GF-D8 (cell line): ENCODE results near the gene PLEKHN1.

Experiments used
- DNase-seq: peaks from one replicate; lab custom pipeline; 2025; lab: John Stamatoyannopoulos, UW

The PLEKHN1 gene

DNA sequence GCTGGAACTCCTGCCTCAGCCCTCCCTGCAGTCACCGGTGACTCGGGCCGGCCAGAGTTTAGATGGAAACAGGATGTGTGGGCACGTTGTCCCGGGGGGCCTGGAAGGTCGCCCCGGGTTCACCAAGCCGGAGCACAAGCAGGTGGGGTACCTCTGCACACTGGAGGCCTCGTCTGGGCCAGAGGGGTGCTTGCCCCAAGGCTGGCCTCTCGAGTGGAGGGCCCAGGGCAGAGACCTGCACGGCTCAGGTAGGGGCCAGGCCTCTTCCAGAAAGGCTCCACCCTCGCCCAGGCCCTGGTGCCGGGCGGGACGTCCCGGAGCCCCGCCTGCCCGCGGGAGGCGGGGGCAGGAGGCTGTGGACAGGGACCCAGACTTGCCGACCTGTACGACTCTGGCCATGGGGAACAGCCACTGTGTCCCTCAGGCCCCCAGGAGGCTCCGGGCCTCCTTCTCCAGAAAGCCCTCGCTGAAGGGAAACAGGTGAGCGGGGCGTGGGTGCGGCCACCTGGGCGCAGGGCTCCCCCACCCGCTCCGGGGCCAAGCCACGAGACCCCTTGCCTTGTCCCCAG is at the start of gene PLEKHN1:
TSS of gene PLEKHN1 (plus strand) at position 348 of the 569 bp plus-strand sequence. CDS start at position 398, 50 bp downstream.
- no peak for DNase-seq

DNA sequence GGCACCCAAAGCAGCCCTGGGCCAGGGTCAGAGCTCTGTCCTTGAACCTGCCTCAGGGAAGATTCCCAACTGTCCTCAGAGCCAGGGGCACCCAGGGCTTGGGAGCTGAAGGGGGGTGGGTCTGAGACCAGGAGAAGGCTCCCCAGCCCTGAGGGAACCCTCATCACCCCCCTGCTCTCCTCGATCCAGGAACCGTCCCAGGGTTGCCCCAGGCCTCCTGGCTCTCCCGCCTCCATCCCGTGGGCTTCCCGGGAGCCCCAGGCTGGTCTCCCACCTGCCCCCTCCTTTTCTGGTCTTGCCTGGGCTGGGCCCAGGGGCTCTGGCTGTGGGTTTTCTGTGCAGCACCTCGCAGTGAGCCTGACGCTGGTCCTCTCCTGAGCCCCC is 49.2 kb upstream of the PLEKHN1 start:
- DNase-seq: no peak

- no peak for DNase-seq
Measured at GRCh38 chr1:917466-918091, 48.7 kb upstream of the PLEKHN1 start.

DNA sequence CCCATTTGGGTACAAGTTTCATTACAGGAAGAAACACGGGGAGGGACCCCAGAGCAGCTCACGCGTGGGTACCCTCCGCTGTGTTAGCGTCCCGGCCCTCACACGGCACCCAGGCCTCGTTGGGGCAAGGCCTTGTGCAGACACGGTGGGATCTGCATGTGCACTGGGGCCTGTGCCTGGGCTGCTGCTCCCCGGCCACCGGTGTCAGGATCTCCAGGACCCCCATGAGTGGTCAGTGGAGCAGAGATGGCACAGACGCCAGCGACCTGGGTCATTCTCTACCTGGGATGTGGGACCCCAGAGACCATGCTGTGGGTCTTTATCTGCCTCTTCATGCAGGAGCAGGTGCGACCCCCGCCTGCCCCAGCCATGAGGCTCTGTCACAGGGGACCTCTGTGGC is 47.9 kb upstream of the PLEKHN1 start:
- DNase-seq: no peak

DNA sequence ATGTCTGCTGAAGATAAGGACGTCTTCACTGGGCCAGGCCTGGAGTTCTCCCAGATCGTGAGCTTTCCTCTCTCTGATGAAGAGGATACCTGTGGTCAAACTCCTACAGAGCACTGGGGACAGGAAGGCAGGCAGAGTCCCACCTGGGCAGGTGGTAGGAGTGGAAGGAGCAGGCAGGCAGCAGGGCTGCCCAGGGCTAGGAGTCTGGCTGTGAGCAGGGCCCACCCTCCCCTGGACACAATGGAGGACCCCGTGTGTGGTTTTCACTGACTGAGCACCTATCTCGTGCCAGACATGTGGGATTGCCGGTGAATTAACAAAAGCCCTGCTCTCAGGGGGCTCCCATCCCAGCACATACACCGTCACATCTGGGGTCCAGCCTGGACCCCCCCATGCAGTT is 47.4 kb upstream of the PLEKHN1 start:
- no peak for DNase-seq

DNA sequence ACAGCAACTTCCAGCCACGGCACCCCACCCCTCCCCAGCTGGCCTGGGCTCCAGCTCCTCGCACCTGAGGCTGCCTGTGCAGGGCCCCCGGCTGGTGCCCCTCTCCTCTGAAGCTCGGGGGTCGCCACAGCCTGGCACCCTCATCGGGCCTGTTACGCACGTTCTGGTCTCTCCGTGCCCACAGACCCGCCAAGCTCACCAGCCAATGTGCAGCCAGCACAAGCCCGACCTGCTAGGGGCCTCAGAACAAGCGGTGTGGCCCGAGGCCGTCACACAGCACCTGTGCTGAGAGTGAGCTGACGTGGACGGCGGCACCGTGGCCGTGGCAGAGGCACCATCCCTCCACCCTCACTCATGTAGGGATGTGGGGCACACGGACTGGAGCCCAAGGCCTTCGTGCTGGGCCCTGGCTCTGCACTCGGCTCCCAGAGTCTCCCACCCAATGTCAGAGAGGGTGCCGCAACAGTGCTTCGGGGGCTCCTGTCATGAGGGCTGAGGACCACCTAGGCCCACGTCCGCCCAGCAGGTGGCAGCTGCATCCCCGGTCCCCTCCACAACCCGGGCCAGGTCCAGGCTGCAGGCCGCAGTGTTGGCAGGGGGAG is 46.9 kb upstream of the PLEKHN1 start:
- no peak for DNase-seq

- DNase-seq: no peak
Measured at GRCh38 chr1:920010-920409, 46.3 kb upstream of the PLEKHN1 start.

GRCh38 chr1:920521-920920 is 45.8 kb upstream of the PLEKHN1 start:
- no peak for DNase-seq

DNA sequence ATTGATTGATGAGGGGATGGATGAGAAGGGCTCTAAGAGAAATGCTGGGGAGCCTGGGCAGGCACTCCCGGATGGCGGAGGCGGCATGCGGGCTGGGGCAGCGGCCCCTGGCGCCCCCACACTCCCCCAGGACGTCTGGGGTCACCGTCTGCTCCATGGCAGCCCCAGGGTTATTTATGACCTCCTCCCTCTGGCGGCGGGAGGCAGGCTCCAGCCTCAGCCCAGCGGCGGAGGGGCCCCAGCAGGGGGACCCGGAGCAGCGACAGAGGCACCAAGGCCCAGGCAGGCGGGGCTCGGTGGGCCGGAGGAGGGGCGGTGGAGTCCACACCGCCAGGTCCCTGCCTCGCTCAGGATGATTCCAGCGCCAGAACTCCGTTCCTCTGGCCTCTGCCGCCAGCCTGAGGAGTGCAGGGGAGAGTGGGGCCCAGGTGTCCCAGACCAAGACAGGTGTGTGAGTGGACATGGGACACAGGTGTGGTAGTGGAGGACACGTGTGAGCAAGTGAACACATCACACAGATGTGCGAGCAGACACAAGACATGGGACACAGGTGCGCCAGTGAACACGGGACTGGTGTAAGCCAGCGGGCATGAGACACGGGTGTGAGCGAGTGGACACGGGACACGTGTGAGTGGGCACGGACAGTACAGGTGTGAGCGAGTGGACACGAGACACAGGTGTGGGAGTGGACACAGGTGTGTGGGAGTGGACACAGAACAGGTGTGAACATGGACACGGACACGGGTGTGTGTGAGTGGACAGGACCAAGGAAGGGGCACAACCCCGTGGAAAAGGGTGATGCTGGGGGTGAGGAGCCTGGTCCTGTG is 45.1 kb upstream of the PLEKHN1 start:
- no peak for DNase-seq

GRCh38 chr1:923131-923990 is 42.9 kb upstream of the PLEKHN1 start, which contains the start of gene SAMD11:
Gene SAMD11 (plus strand): TSS chr1:923923. CDS start chr1:924432, 509 bp downstream.
- DNase-seq: peak; percentile 25

DNA sequence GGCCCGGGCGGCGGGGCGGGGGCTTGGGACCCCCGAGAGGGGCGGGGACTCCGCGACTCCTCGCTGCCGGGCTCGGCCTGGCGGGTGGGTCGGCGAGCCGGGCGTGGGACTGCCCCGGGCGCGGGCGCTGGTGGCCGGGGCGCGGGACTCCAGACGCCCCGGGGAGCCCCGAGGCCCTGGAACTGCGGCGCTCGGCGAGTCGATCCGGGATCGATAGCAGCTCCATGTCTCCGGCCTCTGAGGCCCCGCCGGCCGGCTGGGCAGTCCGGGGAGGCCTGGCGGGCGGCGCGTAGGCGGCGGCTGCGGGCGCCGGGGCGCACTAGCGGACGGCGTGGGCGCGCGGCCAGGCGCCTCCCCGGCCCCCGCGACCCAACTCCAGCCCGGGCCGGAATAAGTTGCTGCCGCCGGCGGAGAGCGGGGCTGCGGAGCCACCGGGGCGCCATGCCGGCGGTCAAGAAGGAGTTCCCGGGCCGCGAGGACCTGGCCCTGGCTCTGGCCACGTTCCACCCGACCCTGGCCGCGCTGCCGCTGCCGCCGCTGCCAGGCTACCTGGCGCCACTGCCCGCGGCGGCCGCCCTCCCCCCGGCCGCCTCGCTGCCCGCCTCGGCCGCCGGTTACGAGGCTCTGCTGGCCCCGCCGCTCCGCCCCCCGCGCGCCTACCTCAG is 42.2 kb upstream of the PLEKHN1 start:
- no peak for DNase-seq

GRCh38 chr1:924656-925560 is 41.4 kb upstream of the PLEKHN1 start:
- no peak for DNase-seq

DNA sequence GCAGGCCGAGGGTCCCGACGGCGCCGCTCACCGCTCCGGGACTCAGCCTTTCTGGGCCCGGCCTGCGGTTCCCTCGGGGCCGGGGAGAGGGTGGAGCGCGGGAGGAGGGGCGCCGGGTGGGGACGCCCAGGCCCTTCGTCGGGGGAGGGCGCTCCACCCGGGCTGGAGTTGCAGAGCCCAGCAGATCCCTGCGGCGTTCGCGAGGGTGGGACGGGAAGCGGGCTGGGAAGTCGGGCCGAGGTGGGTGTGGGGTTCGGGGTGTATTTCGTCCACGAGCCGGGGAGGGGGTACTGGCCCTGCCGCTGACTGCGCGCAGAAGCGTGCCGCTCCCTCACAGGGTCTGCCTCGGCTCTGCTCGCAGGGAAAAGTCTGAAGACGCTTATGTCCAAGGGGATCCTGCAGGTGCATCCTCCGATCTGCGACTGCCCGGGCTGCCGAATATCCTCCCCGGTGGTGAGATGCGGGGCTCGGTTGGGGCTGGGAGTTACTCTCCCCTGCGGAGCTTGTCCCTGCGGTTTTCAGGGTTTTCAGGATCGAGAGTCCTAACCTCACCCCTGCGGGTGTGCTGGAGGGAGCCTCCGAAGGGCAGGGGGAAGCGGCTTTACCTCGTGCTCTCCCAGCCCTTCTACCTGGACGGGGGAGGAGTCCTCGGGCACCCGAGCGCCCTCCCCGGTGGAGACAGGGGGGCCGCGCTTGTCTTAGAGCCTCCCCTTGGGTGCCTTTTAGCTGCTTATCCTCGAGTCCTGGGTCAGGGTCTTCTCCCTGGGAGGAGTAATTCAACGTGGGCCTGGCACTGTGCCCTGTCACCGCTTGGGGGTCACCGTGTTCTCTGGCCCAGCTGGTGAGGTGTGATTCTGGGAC is 40.5 kb upstream of the PLEKHN1 start:
- DNase-seq: no peak

DNA sequence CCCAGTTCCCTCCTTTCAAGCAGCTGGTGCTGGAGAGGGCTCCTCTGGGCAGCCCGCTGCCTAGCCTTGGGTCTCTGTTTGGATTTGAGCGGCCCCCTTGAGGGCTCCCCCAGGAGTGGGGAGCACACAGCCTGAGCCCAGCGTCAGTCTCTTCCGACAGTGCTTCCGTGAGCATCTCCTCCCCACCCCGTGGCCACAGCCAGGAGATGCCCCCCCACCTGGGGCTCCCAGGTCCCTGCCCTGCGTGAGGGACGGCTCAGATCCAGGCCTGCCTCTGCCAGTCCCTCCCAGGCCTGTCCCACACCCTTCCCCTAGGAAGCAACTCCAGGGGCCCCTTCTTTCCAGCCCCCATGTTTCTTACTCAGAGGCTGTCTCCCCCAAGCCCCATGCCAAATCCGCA is 39.0 kb upstream of the PLEKHN1 start:
- DNase-seq: no peak

- DNase-seq: no peak
Measured at GRCh38 chr1:927748-928147, 38.5 kb upstream of the PLEKHN1 start.

DNA sequence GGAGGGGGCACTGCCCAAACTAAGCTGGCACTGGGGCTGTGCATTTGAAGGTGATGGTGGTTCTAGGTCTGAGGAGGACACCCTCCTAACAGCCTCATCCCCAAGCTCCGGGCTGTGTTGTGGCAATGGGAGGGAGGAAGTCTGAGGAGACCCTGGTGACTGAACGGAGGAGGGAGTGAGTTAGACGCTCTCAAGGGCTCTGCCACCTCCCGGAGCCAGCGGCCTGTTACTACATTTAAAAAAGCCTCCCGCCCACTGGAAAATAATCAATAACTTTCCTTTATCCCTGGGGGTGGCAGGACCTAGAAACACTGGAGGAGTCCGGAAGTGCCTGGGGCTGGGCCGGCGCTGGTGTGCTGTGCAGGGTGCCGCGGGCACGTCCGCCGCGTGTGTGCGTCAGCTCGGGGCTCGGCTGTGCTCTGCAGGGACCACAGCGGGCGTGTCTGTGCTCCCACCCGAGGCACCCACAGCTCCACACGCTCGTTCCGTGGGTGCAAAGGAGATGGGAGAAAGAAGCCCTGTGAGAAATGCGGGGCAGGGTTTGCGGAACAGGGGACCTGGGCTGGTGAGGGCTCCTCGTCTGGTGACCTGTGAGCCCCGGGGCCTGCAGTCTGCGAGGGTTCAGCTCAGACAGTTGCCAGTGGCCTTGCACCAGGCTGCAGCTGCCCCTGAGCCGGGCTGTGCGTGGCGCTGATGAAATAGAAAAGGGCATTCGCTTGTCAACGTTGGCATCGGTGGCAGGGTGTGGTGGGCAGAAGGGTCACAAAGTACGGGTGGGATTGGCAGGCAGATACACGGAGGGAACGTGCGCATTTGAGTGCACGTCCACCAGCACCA is 37.2 kb upstream of the PLEKHN1 start:
- DNase-seq: no peak

DNA sequence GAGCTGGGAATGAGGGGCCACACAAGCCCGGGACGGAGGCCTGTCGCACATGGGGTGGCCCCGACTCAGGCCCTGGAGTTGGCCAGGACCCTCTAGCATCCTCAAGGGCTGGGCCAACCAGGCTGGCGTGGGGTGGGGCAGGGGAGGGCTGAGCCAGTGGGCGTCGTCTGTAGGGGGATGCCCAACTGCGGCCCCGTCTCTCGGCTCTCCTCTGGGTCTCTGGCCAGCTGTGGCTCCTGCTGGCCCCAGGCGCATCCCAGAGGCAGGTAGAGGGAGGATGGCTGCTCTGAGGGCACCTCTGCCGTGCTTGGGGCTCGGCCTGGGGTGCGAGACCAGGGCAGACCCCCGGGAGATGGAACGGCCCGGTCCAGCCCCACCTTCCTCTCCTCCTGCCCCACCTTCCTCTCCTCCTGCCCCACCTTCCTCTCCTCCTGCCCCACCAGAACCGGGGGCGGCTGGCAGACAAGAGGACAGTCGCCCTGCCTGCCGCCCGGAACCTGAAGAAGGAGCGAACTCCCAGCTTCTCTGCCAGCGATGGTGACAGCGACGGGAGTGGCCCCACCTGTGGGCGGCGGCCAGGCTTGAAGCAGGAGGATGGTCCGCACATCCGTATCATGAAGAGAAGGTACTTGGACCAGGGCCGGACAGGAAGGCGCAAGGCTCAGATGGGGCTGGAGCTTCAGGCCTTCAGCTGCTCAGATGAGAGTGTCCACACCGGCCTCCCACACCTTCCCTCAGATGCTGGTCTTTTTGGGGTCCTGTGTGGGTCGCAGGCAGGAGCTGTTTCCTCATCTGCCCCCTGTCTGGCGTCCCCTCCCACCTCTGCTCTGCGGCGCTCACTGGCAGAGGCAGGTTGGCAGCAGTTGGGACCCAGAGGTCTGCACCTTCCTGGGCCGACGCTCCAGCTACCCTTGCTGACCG is 36.3 kb upstream of the PLEKHN1 start:
- DNase-seq: no peak
